Right lobe of liver (tissue), 6 donors: ENCODE measurements around the gene MYO16. TPM values are rescaled to one million over a fixed set of nuclear protein-coding genes. Genes with fewer than 3 reads are reported as not detected.

ENCODE experiments used
- ATAC-seq, 4 donors: fragments of 200-7000 bp; cut with Tn5 transposase; one replicate each; pipeline ENCODE4 v1.9.1; 2020; ENCODE audit warnings: mild to moderate bottlenecking in 4 of 4, moderate library complexity in 4 of 4
- DNase-seq, 3 donors: peaks; one replicate each; pipeline ENCODE4 v3.0.0-alpha.2; 2020
- H3K27ac ChIP-seq, 3 donors: fragments of 200-600 bp; one replicate each; pipeline ENCODE4 v1.8.0; 2022
- H3K27me3 ChIP-seq, 2 donors: fragments of 200-600 bp; one replicate each; pipeline ENCODE4 v1.8.0; 2022
- H3K36me3 ChIP-seq, 4 donors: fragments of 200-600 bp; sonication (generic) in 1 of 4; one replicate each; pipeline versions ENCODE4 v1.5.1 to v1.8.0; 2017 to 2022; ENCODE audit warnings: control low read depth in 1 of 4
- H3K4me1 ChIP-seq, 4 donors: fragments of 200-600 bp; sonication (generic) in 1 of 4; one replicate each; pipeline versions ENCODE4 v1.5.1 to v1.8.0; 2017 to 2022; ENCODE audit warnings: control low read depth in 1 of 4
- H3K4me3 ChIP-seq, 3 donors: fragments of 200-600 bp; one replicate each; pipeline ENCODE4 v1.8.0; 2022
- H3K9me3 ChIP-seq, 4 donors: fragments of 200-600 bp; sonication (generic) in 1 of 4; one replicate each; pipeline versions ENCODE4 v1.5.1 to v1.8.0; 2017 to 2022; ENCODE audit warnings: control low read depth in 1 of 4
- POLR2A ChIP-seq: fragments of 450-650 bp; IDR thresholded peaks from one replicate; pipeline ENCODE4 v1.6.1; 2017; ENCODE audit warnings: antibody characterized with exemption, mild to moderate bottlenecking
- WGBS: methylation state at CpG from one replicate; pipeline ENCODE4 v1.1.6; 2018; ENCODE audit warnings: low coverage, low lambda C conversion rate; ENCODE audit not compliant: insufficient coverage; ENCODE audit errors: missing lambda C conversion rate; 5-methylcytosine and 5-hydroxymethylcytosine counted together
- intact Hi-C, 2 donors: fragments of 100-400 bp; cut with DNase I; formaldehyde crosslinking; loops; one replicate each; pipeline versions ENCODE4 v1.11.2 to v1.14.1; 2022
- total RNA-seq, 6 experiments: library from RNA; depleted of rRNA in 2 of 6; stranded (reverse); fragments of >200 nt in 2 of 6; fragmentation: NEBNext Ultra II Directional in 3 of 6; extraction: Animal tissue kit (Norgen Biotek cat#: 25700) in 3 of 6; gene quantifications; one replicate each; pipeline versions ENCODE4 v1.1.0 to v1.2.4, GENCODE V29; 2016 to 2023
- TF ChIP-seq, protein P1 (sequence below), 4 donors: fragments of 200-600 bp in 3 of 4; fragments of 450-650 bp in 1 of 4; IDR thresholded peaks; one replicate each; pipeline versions ENCODE4 v1.5.1 to v1.8.0; 2016 to 2022; ENCODE audit warnings: antibody characterized with exemption in 4 of 4, mild to moderate bottlenecking in 2 of 4
- donor health status: DM: no; HTN: yes; CAD: no.
- donor health status: DM: no; HTN: no; CAD: no.
- donor health status: DM: no; HTN: no; CAD: no.
- donor health status: DM: no; HTN: yes; CAD: no.
- donor health status: DM: no; HTN: yes; CAD: no.

MYO16 gene
- total RNA-seq, 6 experiments from 2014 or later: 0.43 to 2.7 (median 0.93) TPM

DNA sequence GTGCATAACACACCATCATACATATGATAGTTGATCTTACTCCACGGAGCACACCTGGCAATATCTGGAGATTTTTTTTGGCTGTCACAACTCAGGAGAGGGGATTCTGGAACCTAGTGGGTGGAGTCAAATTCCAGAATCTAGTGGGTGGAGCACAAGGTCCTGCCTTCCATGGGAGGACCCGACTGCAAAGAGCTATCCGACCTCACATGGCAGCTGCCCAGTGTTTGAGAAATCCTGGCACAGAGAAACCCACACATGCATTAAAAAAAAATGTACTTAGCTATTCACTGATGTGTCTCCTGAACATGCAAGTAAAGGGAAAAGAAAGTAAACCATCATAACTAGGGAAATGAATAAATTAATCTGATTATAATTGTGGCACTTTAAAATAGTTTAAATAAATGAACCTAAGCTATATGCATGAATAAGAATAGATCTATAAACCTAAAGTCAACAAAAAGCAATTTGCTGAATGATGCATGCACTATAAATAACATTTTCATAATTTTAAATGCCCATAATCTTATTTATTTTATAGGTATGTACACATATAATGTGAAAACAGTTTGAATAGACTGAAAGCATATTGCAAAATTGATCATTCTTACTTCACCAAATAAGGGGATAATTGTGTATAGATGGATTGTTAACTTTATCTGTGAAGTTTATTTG lies 300.3 kb downstream of the MYO16 start:
- intact Hi-C loops: no loop called here
- WGBS: 38% methylated on average over 3 of the region's 3 CpGs
- TF ChIP-seq, protein P1, sequence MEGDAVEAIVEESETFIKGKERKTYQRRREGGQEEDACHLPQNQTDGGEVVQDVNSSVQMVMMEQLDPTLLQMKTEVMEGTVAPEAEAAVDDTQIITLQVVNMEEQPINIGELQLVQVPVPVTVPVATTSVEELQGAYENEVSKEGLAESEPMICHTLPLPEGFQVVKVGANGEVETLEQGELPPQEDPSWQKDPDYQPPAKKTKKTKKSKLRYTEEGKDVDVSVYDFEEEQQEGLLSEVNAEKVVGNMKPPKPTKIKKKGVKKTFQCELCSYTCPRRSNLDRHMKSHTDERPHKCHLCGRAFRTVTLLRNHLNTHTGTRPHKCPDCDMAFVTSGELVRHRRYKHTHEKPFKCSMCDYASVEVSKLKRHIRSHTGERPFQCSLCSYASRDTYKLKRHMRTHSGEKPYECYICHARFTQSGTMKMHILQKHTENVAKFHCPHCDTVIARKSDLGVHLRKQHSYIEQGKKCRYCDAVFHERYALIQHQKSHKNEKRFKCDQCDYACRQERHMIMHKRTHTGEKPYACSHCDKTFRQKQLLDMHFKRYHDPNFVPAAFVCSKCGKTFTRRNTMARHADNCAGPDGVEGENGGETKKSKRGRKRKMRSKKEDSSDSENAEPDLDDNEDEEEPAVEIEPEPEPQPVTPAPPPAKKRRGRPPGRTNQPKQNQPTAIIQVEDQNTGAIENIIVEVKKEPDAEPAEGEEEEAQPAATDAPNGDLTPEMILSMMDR (IDR thresholded peaks at IDR 0.05): no peak
- TF ChIP-seq POLR2A: no peak
- no peaks in the 10 kb centered on the region for H3K36me3 ChIP-seq
- DNase-seq: no peak
- H3K27ac ChIP-seq: no peak overlapping the region
- H3K4me3 ChIP-seq: no peak overlapping the region
- H3K27me3 ChIP-seq: no peaks in the 10 kb centered on the region
- peak; percentile 63 to 87 (median 68) for ATAC-seq
- H3K9me3 ChIP-seq: no peaks in the 10 kb centered on the region
- no peaks in the 10 kb centered on the region for H3K4me1 ChIP-seq

GRCh38 chr13:108932196-108932595 lies 302.8 kb downstream of the MYO16 start:
- Histone ChIP-seq H3K4me3 (no peak overlapping the region), H3K36me3 (no peaks in the 10 kb centered on the region), H3K27ac (no peak overlapping the region), H3K27me3 (no peaks in the 10 kb centered on the region), H3K4me1 (no peaks in the 10 kb centered on the region), H3K9me3 (no peaks in the 10 kb centered on the region)
- 56% methylated on average over 4 of the region's 4 CpGs for WGBS
- ATAC-seq: no peak
- intact Hi-C loops: no loop called here
- DNase-seq: no peak
- TF ChIP-seq, protein P1 (IDR thresholded peaks at IDR 0.05): no peak
- no peak for TF ChIP-seq POLR2A

DNA sequence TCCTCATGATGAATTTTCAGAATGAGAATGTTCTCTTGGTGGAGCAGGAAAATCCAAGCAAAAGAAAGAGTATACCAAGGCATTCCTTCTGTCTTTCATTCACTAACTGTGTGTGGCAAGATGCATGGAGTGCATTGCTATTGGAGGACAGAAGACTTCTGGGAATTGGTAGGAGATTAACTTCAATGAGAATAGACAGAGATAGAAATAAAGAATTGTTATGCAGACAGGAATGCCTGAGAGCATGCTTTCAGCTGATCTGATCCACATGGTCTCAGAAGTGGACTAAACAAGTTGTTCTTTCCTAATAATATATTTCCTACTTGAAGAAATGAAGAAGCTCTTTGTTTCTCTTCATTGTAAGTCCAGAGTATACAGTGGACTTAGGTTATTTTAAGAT lies 303.6 kb downstream of the MYO16 start:
- H3K27ac ChIP-seq: no peak overlapping the region
- ATAC-seq (no peak), DNase-seq (no peak)
- H3K36me3 ChIP-seq: no peaks in the 10 kb centered on the region
- TF ChIP-seq, protein P1 (IDR thresholded peaks at IDR 0.05): no peak
- TF ChIP-seq POLR2A: no peak
- no peaks in the 10 kb centered on the region for H3K4me1 ChIP-seq
- intact Hi-C loops: no loop called here
- no peak overlapping the region for H3K4me3 ChIP-seq
- no peaks in the 10 kb centered on the region for H3K27me3 ChIP-seq
- no peaks in the 10 kb centered on the region for H3K9me3 ChIP-seq

GRCh38 chr13:108938155-108938554 lies 308.7 kb downstream of the MYO16 start:
- no peak overlapping the region for H3K27ac ChIP-seq
- DNase-seq (no peak), ATAC-seq (no peak)
- no peaks in the 10 kb centered on the region for H3K9me3 ChIP-seq
- H3K4me1 ChIP-seq: no peaks in the 10 kb centered on the region
- no peak overlapping the region for H3K4me3 ChIP-seq
- intact Hi-C loops: no loop called here
- no peaks in the 10 kb centered on the region for H3K36me3 ChIP-seq
- no peaks in the 10 kb centered on the region for H3K27me3 ChIP-seq
- no CpG with 5 or more reads among the region's 1 CpG for WGBS
- no peak for TF ChIP-seq POLR2A
- TF ChIP-seq, protein P1 (IDR thresholded peaks at IDR 0.05): no peak

- Histone ChIP-seq H3K36me3 (no peaks in the 10 kb centered on the region), H3K4me3 (no peak overlapping the region), H3K4me1 (no peaks in the 10 kb centered on the region), H3K27ac (no peak overlapping the region), H3K9me3 (no peaks in the 10 kb centered on the region), H3K27me3 (no peaks in the 10 kb centered on the region)
- 23% methylated on average over 2 of the region's 2 CpGs for WGBS
- DNase-seq (no peak), ATAC-seq (peak in 2 of 4 donors; percentile 11 to 23)
- TF ChIP-seq, protein P1 (IDR thresholded peaks at IDR 0.05): no peak
- TF ChIP-seq POLR2A: no peak
- intact Hi-C loops: no loop called here
These were observed 310.7 kb downstream of the MYO16 start for GRCh38 chr13:108940121-108940520.
